Subcutaneous abdominal adipose tissue (tissue), 5 donors: ENCODE results near the gene PALB2.

Experiments
- H3K27ac ChIP-seq: one replicate; pipeline ENCODE4 v1.7.0; 2013; ENCODE audit warnings: low read depth, mild to moderate bottlenecking, inconsistent platforms, low read length, moderate library complexity
- H3K27me3 ChIP-seq, 5 donors: one replicate each; pipeline ENCODE4 v1.7.0; 2013; ENCODE audit warnings: low read length in 5 of 5, inconsistent platforms in 1 of 5; ENCODE audit not compliant: control insufficient read depth in 5 of 5, insufficient read depth in 4 of 5
- H3K36me3 ChIP-seq, 5 donors: one replicate each; pipeline ENCODE4 v1.7.0; 2013; ENCODE audit warnings: low read length in 5 of 5; ENCODE audit not compliant: control insufficient read depth in 5 of 5, insufficient read depth in 5 of 5
- H3K4me1 ChIP-seq, 5 donors: one replicate each; pipeline ENCODE4 v1.7.0; 2013; ENCODE audit warnings: low read length in 5 of 5, mild to moderate bottlenecking in 3 of 5, moderate library complexity in 1 of 5; ENCODE audit not compliant: control insufficient read depth in 5 of 5, insufficient read depth in 5 of 5
- H3K4me3 ChIP-seq, 5 donors: one replicate each; pipeline ENCODE4 v1.7.0; 2013; ENCODE audit warnings: low read length in 5 of 5, low read depth in 1 of 5
- H3K9ac ChIP-seq, 5 donors: one replicate each; pipeline ENCODE4 v1.7.0; 2013; ENCODE audit warnings: low read length in 5 of 5, mild to moderate bottlenecking in 4 of 5, moderate library complexity in 3 of 5
- H3K9me3 ChIP-seq, 5 donors: one replicate each; pipeline ENCODE4 v1.7.0; 2013; ENCODE audit warnings: low read length in 5 of 5; ENCODE audit not compliant: control insufficient read depth in 5 of 5
- donor health status: healthy.
- donor health status: healthy.
- donor health status: healthy.
- donor health status: healthy.
- donor health status: healthy.

Gene PALB2

GRCh38 chr16:23640931-23641765 lies at the start of gene PALB2, which contains the start of gene DCTN5:
PALB2 (minus strand) TSS chr16:23641310; CDS start chr16:23641157, 153 bp downstream.
DCTN5 (plus strand) TSS chr16:23641466; CDS start chr16:23641543, 77 bp downstream.
- Histone ChIP-seq H3K36me3 (peaks cover 10 to 24% (median 10%) of the 10 kb centered on the region in 5 donors), H3K4me3 (peak within 1 kb of the TSS; percentile 79 to 99 (median 97)), H3K9ac (peak within 1 kb of the TSS; percentile 87 to 97 (median 93)), H3K27me3 (no peaks in the 10 kb centered on the region), H3K4me1 (peaks cover 0 to 29% (median 23%) of the 10 kb centered on the region in 5 donors), H3K9me3 (no peaks in the 10 kb centered on the region), H3K27ac (peak within 1 kb of the TSS; percentile 87)

- Histone ChIP-seq H3K4me3 (no peak overlapping the region), H3K36me3 (peaks cover 0 to 48% (median 42%) of the 10 kb centered on the region in 5 donors), H3K27ac (no peak overlapping the region), H3K9ac (no peak overlapping the region), H3K27me3 (no peaks in the 10 kb centered on the region), H3K4me1 (peaks cover 0 to 22% (median 15%) of the 10 kb centered on the region in 5 donors), H3K9me3 (no peaks in the 10 kb centered on the region)
Measured at GRCh38 chr16:23689442-23690187, 48.5 kb upstream of the PALB2 start.

- Histone ChIP-seq H3K4me3 (no peak overlapping the region), H3K27ac (no peak overlapping the region), H3K9ac (no peak overlapping the region), H3K27me3 (no peaks in the 10 kb centered on the region), H3K36me3 (peaks cover 0 to 66% (median 53%) of the 10 kb centered on the region in 5 donors), H3K4me1 (peaks cover 0 to 14% (median 8%) of the 10 kb centered on the region in 5 donors), H3K9me3 (no peaks in the 10 kb centered on the region)
Measured at GRCh38 chr16:23687034-23687808, 46.1 kb upstream of the PALB2 start.

- H3K4me1 ChIP-seq = peaks cover 0 to 11% (median 10%) of the 10 kb centered on the region in 5 donors
- H3K27ac ChIP-seq = no peak overlapping the region
- no peak overlapping the region for H3K4me3 ChIP-seq
- no peaks in the 10 kb centered on the region for H3K27me3 ChIP-seq
- no peak overlapping the region for H3K9ac ChIP-seq
- H3K9me3 ChIP-seq = no peaks in the 10 kb centered on the region
- H3K36me3 ChIP-seq = peaks cover 0 to 56% (median 36%) of the 10 kb centered on the region in 5 donors
Measured at GRCh38 chr16:23683487-23683886, 42.4 kb upstream of the PALB2 start.

- peaks cover 0 to 43% (median 23%) of the 10 kb centered on the region in 5 donors for H3K36me3 ChIP-seq
Measured at GRCh38 chr16:23682181-23682580, 41.1 kb upstream of the PALB2 start.

GRCh38 chr16:23679986-23680336 lies 38.9 kb upstream of the PALB2 start:
- no peaks in the 10 kb centered on the region for H3K9me3 ChIP-seq
- H3K27me3 ChIP-seq = no peaks in the 10 kb centered on the region
- peaks cover 0 to 42% (median 24%) of the 10 kb centered on the region in 5 donors for H3K36me3 ChIP-seq
- H3K27ac ChIP-seq = no peak overlapping the region
- H3K4me3 ChIP-seq = no peak overlapping the region
- peaks cover 0 to 16% (median 15%) of the 10 kb centered on the region in 5 donors for H3K4me1 ChIP-seq
- no peak overlapping the region for H3K9ac ChIP-seq

More at GRCh38 chr16:23682181-23682580, 41.1 kb upstream of the PALB2 start:
- H3K9ac ChIP-seq = no peak overlapping the region
- no peaks in the 10 kb centered on the region for H3K9me3 ChIP-seq
- peaks cover 0 to 16% (median 15%) of the 10 kb centered on the region in 5 donors for H3K4me1 ChIP-seq
- no peak overlapping the region for H3K4me3 ChIP-seq
- no peak overlapping the region for H3K27ac ChIP-seq
- H3K27me3 ChIP-seq = no peaks in the 10 kb centered on the region

GRCh38 chr16:23679274-23679985 lies 38.3 kb upstream of the PALB2 start:
- Histone ChIP-seq H3K4me1 (peaks cover 0 to 16% (median 15%) of the 10 kb centered on the region in 5 donors), H3K27me3 (no peaks in the 10 kb centered on the region), H3K36me3 (peaks cover 0 to 41% (median 24%) of the 10 kb centered on the region in 5 donors), H3K9ac (peak overlapping the region in 3 of 5 donors; percentile 10 to 67 (median 59)), H3K9me3 (no peaks in the 10 kb centered on the region), H3K4me3 (peak overlapping the region; percentile 60 to 80 (median 73)), H3K27ac (no peak overlapping the region)

- peaks cover 0 to 40% (median 22%) of the 10 kb centered on the region in 5 donors for H3K36me3 ChIP-seq
- H3K4me1 ChIP-seq = peaks cover 0 to 16% (median 15%) of the 10 kb centered on the region in 5 donors
- H3K9me3 ChIP-seq = no peaks in the 10 kb centered on the region
- peak within 1 kb of the TSS; percentile 68 to 80 (median 73) for H3K4me3 ChIP-seq
- H3K27ac ChIP-seq = no peak within 1 kb of the TSS
- peak within 1 kb of the TSS in 4 of 5 donors; percentile 10 to 67 (median 45) for H3K9ac ChIP-seq
- H3K27me3 ChIP-seq = no peaks in the 10 kb centered on the region
Measured at GRCh38 chr16:23678430-23679273, 37.5 kb upstream of the PALB2 start, which contains the start of gene PLK1. PLK1 (plus strand) TSS chr16:23678889; CDS start chr16:23678933, 44 bp downstream.
